ENCODE measurements around the gene UGT2A3.

UGT2A3 gene

DNA sequence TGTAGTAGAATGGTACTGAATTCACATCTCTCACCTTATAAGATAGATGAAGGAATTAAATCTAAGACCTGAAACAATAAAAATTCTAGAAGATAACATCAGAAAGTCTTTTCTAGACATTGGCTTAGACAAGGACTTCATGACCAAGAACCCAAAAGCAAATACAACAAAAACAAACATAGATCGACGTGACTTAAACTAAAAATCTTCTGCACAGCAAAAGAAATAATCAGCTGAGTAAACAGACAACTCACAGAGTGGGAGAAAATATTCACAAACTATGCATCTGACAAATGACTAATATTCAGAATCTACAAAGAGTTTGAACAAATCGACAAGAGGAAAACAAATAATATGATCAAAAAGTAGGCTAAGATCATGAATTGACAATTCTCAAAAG is 38.8 kb downstream of the UGT2A3 start:
- Histone ChIP-seq H3K9me2 (replicated peaks; ENCODE audit: control insufficient read depth, low read length) (no peaks in the 10 kb centered on the region), H3K27me3 (ENCODE audit: control insufficient read depth, low read length) (no peaks in the 10 kb centered on the region), H3K36me3 (ENCODE audit: control insufficient read depth, low read length) (no peaks in the 10 kb centered on the region), H3K4me2 (ENCODE audit: low read length) (no peak overlapping the region), H3K4me3 (ENCODE audit: low read length) (no peak overlapping the region), H3K27ac (ENCODE audit: low read depth, low read length) (no peak overlapping the region), H3K4me1 (ENCODE audit: control insufficient read depth, low read length) (no peaks in the 10 kb centered on the region), H4K20me1 (ENCODE audit: control insufficient read depth, insufficient read depth, low read depth, low read length) (no peaks in the 10 kb centered on the region), H3K79me2 (ENCODE audit: control insufficient read depth, low read length) (no peaks in the 10 kb centered on the region), H3K9me3 (ENCODE audit: control insufficient read depth, insufficient read depth, low read length) (no peaks in the 10 kb centered on the region), H3F3A (ENCODE audit: control insufficient read depth, insufficient read depth) (no peaks in the 10 kb centered on the region)
- no peak for TF ChIP-seq EZH2phosphoT487 (IDR thresholded peaks at IDR 0.05; ENCODE audit: borderline replicate concordance, low read length)
- TF ChIP-seq, protein P1, sequence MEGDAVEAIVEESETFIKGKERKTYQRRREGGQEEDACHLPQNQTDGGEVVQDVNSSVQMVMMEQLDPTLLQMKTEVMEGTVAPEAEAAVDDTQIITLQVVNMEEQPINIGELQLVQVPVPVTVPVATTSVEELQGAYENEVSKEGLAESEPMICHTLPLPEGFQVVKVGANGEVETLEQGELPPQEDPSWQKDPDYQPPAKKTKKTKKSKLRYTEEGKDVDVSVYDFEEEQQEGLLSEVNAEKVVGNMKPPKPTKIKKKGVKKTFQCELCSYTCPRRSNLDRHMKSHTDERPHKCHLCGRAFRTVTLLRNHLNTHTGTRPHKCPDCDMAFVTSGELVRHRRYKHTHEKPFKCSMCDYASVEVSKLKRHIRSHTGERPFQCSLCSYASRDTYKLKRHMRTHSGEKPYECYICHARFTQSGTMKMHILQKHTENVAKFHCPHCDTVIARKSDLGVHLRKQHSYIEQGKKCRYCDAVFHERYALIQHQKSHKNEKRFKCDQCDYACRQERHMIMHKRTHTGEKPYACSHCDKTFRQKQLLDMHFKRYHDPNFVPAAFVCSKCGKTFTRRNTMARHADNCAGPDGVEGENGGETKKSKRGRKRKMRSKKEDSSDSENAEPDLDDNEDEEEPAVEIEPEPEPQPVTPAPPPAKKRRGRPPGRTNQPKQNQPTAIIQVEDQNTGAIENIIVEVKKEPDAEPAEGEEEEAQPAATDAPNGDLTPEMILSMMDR (IDR thresholded peaks at IDR 0.05; ENCODE audit: low read depth, low read length, poor library complexity, severe bottlenecking) = no peak

DNA sequence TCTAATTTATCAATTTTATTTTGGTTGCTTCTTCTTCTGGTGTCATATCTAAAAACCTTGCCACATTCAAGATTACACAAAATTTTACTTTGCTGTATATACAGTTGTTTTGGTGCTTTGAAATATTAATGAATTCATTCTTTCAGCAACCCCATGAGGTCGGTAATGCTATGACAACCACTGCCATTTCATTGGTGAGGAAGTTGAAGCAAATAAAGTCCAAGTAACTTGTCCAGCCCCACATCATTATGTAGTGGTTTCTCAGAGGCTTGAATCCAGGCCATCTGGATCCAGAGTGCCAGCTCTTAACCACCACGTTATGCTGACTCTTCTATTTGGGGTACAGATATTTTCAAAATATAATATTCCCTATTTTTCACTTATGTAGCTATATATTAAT is 42.2 kb downstream of the UGT2A3 start:
- Histone ChIP-seq H3F3A (ENCODE audit: control insufficient read depth, insufficient read depth) (no peaks in the 10 kb centered on the region), H4K20me1 (ENCODE audit: control insufficient read depth, insufficient read depth, low read depth, low read length) (no peaks in the 10 kb centered on the region), H3K9me3 (ENCODE audit: control insufficient read depth, insufficient read depth, low read length) (no peaks in the 10 kb centered on the region), H3K27ac (ENCODE audit: low read depth, low read length) (no peak overlapping the region), H3K27me3 (ENCODE audit: control insufficient read depth, low read length) (no peaks in the 10 kb centered on the region), H3K4me2 (ENCODE audit: low read length) (no peak overlapping the region), H3K36me3 (ENCODE audit: control insufficient read depth, low read length) (no peaks in the 10 kb centered on the region), H3K79me2 (ENCODE audit: control insufficient read depth, low read length) (no peaks in the 10 kb centered on the region), H3K9me2 (replicated peaks; ENCODE audit: control insufficient read depth, low read length) (no peaks in the 10 kb centered on the region), H3K4me3 (ENCODE audit: low read length) (no peak overlapping the region), H3K4me1 (ENCODE audit: control insufficient read depth, low read length) (no peaks in the 10 kb centered on the region)
- TF ChIP-seq EZH2phosphoT487 (IDR thresholded peaks at IDR 0.05; ENCODE audit: borderline replicate concordance, low read length) = no peak
- TF ChIP-seq, protein P1 (IDR thresholded peaks at IDR 0.05; ENCODE audit: low read depth, low read length, poor library complexity, severe bottlenecking) = no peak

DNA sequence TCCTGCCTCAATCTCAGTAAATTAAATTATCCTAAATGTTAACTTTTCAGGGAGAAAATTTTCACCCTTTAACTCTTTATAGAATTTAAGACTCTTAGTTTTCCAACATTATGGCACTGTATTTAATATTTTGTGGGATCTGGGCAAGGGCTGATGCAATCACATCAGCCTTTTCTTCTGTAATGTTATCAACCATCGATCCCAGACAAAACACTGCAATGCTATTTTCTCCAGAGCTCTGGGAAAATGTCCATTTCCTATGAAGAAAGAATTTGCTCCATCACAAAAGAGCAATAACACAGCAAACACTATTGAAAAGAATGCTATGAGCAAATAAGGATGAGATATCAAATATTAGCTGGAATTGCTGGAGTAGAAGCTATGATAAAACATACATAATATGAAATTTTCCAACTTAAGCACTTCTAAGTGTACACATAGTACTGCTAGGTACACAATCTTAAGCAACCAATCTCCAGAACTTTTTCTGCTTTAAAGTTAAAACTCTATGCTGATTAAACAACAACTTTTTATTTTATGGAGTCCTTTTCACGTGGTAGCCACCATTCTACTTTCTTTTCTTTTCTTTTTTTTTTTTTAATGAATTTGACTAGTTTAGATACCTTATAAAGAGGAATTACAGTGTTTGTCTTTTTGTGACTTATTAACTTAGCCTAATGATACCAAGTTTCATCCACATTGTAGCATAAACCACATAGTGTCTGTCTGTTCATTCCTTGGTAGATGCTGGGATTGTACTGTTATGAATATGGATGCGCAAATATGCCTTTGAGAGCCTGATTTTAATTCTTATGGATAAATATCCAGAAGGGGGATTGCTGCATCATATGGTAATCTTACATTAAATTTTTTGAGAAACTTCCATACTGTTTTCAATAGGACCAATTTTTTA is 43.6 kb downstream of the UGT2A3 start:
- Histone ChIP-seq H3K9me3 (ENCODE audit: control insufficient read depth, insufficient read depth, low read length) (no peaks in the 10 kb centered on the region), H3F3A (ENCODE audit: control insufficient read depth, insufficient read depth) (no peaks in the 10 kb centered on the region), H3K4me3 (ENCODE audit: low read length) (no peak overlapping the region), H3K4me1 (ENCODE audit: control insufficient read depth, low read length) (no peaks in the 10 kb centered on the region), H4K20me1 (ENCODE audit: control insufficient read depth, insufficient read depth, low read depth, low read length) (no peaks in the 10 kb centered on the region), H3K4me2 (ENCODE audit: low read length) (no peak overlapping the region), H3K27me3 (ENCODE audit: control insufficient read depth, low read length) (no peaks in the 10 kb centered on the region), H3K79me2 (ENCODE audit: control insufficient read depth, low read length) (no peaks in the 10 kb centered on the region), H3K27ac (ENCODE audit: low read depth, low read length) (no peak overlapping the region), H3K36me3 (ENCODE audit: control insufficient read depth, low read length) (no peaks in the 10 kb centered on the region), H3K9me2 (replicated peaks; ENCODE audit: control insufficient read depth, low read length) (no peaks in the 10 kb centered on the region)
- no peak for TF ChIP-seq EZH2phosphoT487 (IDR thresholded peaks at IDR 0.05; ENCODE audit: borderline replicate concordance, low read length)
- TF ChIP-seq, protein P1 (IDR thresholded peaks at IDR 0.05; ENCODE audit: low read depth, low read length, poor library complexity, severe bottlenecking) = no peak

All from DOHH2 (cell line).